Psoas muscle (tissue), 8 donors: ENCODE data around the gene TENT4A. TPM values are rescaled to one million over a fixed set of nuclear protein-coding genes. Genes with fewer than 3 reads are reported as not detected.
A peak's percentile ranks its signal among the peaks of the same experiment; 100 is the strongest.

ENCODE experiments used
- ATAC-seq, 4 donors: fragments of 200-7000 bp; cut with Tn5 transposase; one replicate each; pipeline ENCODE4 v1.9.1; 2020; ENCODE audit warnings: moderate library complexity in 3 of 4, mild to moderate bottlenecking in 2 of 4
- DNase-seq, 2 donors: peaks; one replicate each; pipeline ENCODE4 v3.0.0-alpha.2; 2020
- H3K27ac ChIP-seq: fragments of 200-600 bp; one replicate; pipeline ENCODE4 v1.8.0; 2022
- H3K27me3 ChIP-seq, 3 donors: fragments of 200-600 bp in 1 of 3; one replicate each; pipeline versions ENCODE4 v1.6.1 to v1.8.0; 2013 to 2022; ENCODE audit warnings: low read length in 2 of 3, mild to moderate bottlenecking in 2 of 3, moderate library complexity in 1 of 3; ENCODE audit not compliant: insufficient read depth in 3 of 3
- H3K36me3 ChIP-seq, 2 donors: fragments of 200-600 bp in 1 of 2; one replicate each; pipeline versions ENCODE4 v1.6.1 to v1.8.0; 2013 to 2022; ENCODE audit warnings: low read depth in 1 of 2, mild to moderate bottlenecking in 1 of 2, moderate library complexity in 1 of 2; ENCODE audit not compliant: insufficient read depth in 1 of 2
- H3K4me1 ChIP-seq: fragments of 200-600 bp; one replicate; pipeline ENCODE4 v1.8.0; 2022
- H3K4me3 ChIP-seq: fragments of 200-600 bp; one replicate; pipeline ENCODE4 v1.8.0; 2022; ENCODE audit warnings: mild to moderate bottlenecking
- H3K9me3 ChIP-seq: fragments of 200-600 bp; one replicate; pipeline ENCODE4 v1.8.0; 2022
- CTCF ChIP-seq: fragments of 200-600 bp; IDR thresholded peaks from one replicate; pipeline ENCODE4 v1.8.0; 2022; ENCODE audit warnings: antibody characterized with exemption
- WGBS, 3 donors: extraction: QIAGEN DNeasy Blood & Tissue Kit; methylation state at CpG; one replicate each; pipeline versions ENCODE4 v1.1.6 to v1.1.7; 2013; 5-methylcytosine and 5-hydroxymethylcytosine counted together
- intact Hi-C, 2 donors: fragments of 100-400 bp; cut with DNase I; formaldehyde crosslinking; loops; one replicate each; pipeline versions ENCODE4 v1.11.0 to v1.14.2; 2022
- polyA plus RNA-seq, 3 donors: library from polyadenylated mRNA; stranded (reverse); fragments of 200-250 nt; gene quantifications; one replicate each; pipeline ENCODE4 v1.2.3, GENCODE V29; 2013
- total RNA-seq, 4 donors: library from RNA; stranded (reverse); fragmentation: NEBNext Ultra II Directional in 2 of 4; extraction: Animal tissue kit (Norgen Biotek cat#: 25700) in 2 of 4; gene quantifications; one replicate each; pipeline versions ENCODE4 v1.2.1 to v1.2.4, GENCODE V29; 2021 to 2023
- donor health status: healthy with polysubstance abuse.
- donor health status: DM: no; HTN: no; CAD: no; lungs with moderate emphysema.
- donor health status: Bipolar disorder and iron deficiency.
- donor health status: healthy.
- donor health status: DM: yes; HTN: yes; CAD: no.
- donor health status: DM: no; HTN: no; CAD: no.
- donor health status: DM: no; HTN: no; CAD: no.
- donor health status: DM: yes; HTN: yes; CAD: no.

Gene TENT4A
- total and polyA plus RNA-seq, 7 donors: 5.0 to 19.2 (median 12.7) TPM

- peaks cover 74% of the 10 kb centered on the region for H3K4me1 ChIP-seq
- intact Hi-C loops: loop anchor here in 1 of 2 donors (10.0 kb wide), 1 partner anchor 262 kb away; no protein-coding TSS in a partner anchor
- no peaks in the 10 kb centered on the region for H3K9me3 ChIP-seq
- TF ChIP-seq CTCF: no peak
- H3K36me3 ChIP-seq: no peaks in the 10 kb centered on the region
- no peak for DNase-seq
- ATAC-seq: no peak
- H3K27me3 ChIP-seq: no peaks in the 10 kb centered on the region
- peak overlapping the region; percentile 1 for H3K27ac ChIP-seq
- peak overlapping the region; percentile 81 for H3K4me3 ChIP-seq
Measured at GRCh38 chr5:6717247-6717646, 4.0 kb downstream of the TENT4A start.

GRCh38 chr5:6717687-6718086 is 4.5 kb downstream of the TENT4A start:
- no peaks in the 10 kb centered on the region for H3K36me3 ChIP-seq
- no peak for TF ChIP-seq CTCF
- peak overlapping the region; percentile 81 for H3K4me3 ChIP-seq
- WGBS, 3 donors: 45 to 66% (median 52%) methylated on average over 4 of the region's 4 CpGs
- no peaks in the 10 kb centered on the region for H3K9me3 ChIP-seq
- H3K27me3 ChIP-seq: no peaks in the 10 kb centered on the region
- ATAC-seq (no peak), DNase-seq (no peak)
- peaks cover 78% of the 10 kb centered on the region for H3K4me1 ChIP-seq
- intact Hi-C loops: loop anchor here in 1 of 2 donors (10.0 kb wide), 1 partner anchor 263 kb away; no protein-coding TSS in a partner anchor
- H3K27ac ChIP-seq: no peak overlapping the region

GRCh38 chr5:6718161-6718681 is 5.0 kb downstream of the TENT4A start:
- H3K36me3 ChIP-seq: no peaks in the 10 kb centered on the region
- intact Hi-C loops: loop anchor here in 1 of 2 donors (10.0 kb wide), 1 partner anchor 263 kb away; no protein-coding TSS in a partner anchor

GRCh38 chr5:6718718-6719117 is 5.5 kb downstream of the TENT4A start:
- H3K4me1 ChIP-seq: peaks cover 88% of the 10 kb centered on the region
- TF ChIP-seq CTCF: no peak
- H3K36me3 ChIP-seq: no peaks in the 10 kb centered on the region
- 43 to 66% (median 55%) methylated on average over 5 of the region's 5 CpGs for WGBS, 3 donors
- no peaks in the 10 kb centered on the region for H3K27me3 ChIP-seq
- no peak overlapping the region for H3K4me3 ChIP-seq
- intact Hi-C loops: loop anchor here in 1 of 2 donors (10.0 kb wide), 1 partner anchor 264 kb away; no protein-coding TSS in a partner anchor
- H3K27ac ChIP-seq: no peak overlapping the region
- H3K9me3 ChIP-seq: no peaks in the 10 kb centered on the region
- ATAC-seq (no peak), DNase-seq (no peak)

More at GRCh38 chr5:6718161-6718681, 5.0 kb downstream of the TENT4A start:
- Histone ChIP-seq H3K4me3 (no peak overlapping the region), H3K27me3 (no peaks in the 10 kb centered on the region), H3K9me3 (no peaks in the 10 kb centered on the region), H3K4me1 (peaks cover 83% of the 10 kb centered on the region), H3K27ac (no peak overlapping the region)
- WGBS, 3 donors: 73 to 82% (median 81%) methylated on average over 14 of the region's 14 CpGs
- ATAC-seq (no peak), DNase-seq (no peak)
- no peak for TF ChIP-seq CTCF

GRCh38 chr5:6719417-6719816 is 6.2 kb downstream of the TENT4A start:
- TF ChIP-seq CTCF: no peak
- Histone ChIP-seq H3K9me3 (no peaks in the 10 kb centered on the region), H3K27me3 (no peaks in the 10 kb centered on the region), H3K4me3 (no peak overlapping the region), H3K36me3 (no peaks in the 10 kb centered on the region), H3K4me1 (peaks cover 95% of the 10 kb centered on the region), H3K27ac (peak overlapping the region; percentile 47)
- no peak for ATAC-seq
- intact Hi-C loops: loop anchor here in 1 of 2 donors (10.0 kb wide), 1 partner anchor 265 kb away; no protein-coding TSS in a partner anchor
- DNase-seq: no peak
- 90 to 95% (median 92%) methylated on average over 5 of the region's 5 CpGs for WGBS, 3 donors
